Measurements from ENCODE around the gene SPRYD3. TPM values are rescaled to one million over a fixed set of nuclear protein-coding genes. Genes with fewer than 3 reads are reported as not detected.

Gene SPRYD3
- total RNA-seq, 4 donors from 2014 or later: 27.8 to 38.7 (median 34.8) TPM

- Histone ChIP-seq H3K9me3 (no peaks in the 10 kb centered on the region), H3K4me1 (peaks cover 5 to 29% (median 13%) of the 10 kb centered on the region in 4 donors), H3K4me3 (peak within 1 kb of the TSS in 2 of 4 donors; percentile 7 to 10), H3K36me3 (no peaks in the 10 kb centered on the region), H3K27me3 (no peaks in the 10 kb centered on the region), H3K27ac (peak within 1 kb of the TSS; percentile 55 to 84 (median 76))
- peak; percentile 65 to 80 (median 72) for DNase-seq
- TF ChIP-seq CTCF (IDR thresholded peaks at IDR 0.05): peak in 2 of 6 experiments; percentile 2 to 10
- no peak for TF ChIP-seq POLR2A (IDR thresholded peaks at IDR 0.05)
Measured at GRCh38 chr12:53102883-53103807, 24.0 kb upstream of the SPRYD3 start, which contains the start of gene SOAT2. Gene SOAT2, plus strand, starts transcription at chr12:53103486. Its CDS starts 92 bp downstream, at chr12:53103578.

- Histone ChIP-seq H3K36me3 (no peaks in the 10 kb centered on the region), H3K4me3 (no peak overlapping the region), H3K27ac (peak overlapping the region; percentile 55 to 84 (median 76)), H3K4me1 (peaks cover 5 to 39% (median 15%) of the 10 kb centered on the region in 4 donors), H3K9me3 (no peaks in the 10 kb centered on the region), H3K27me3 (no peaks in the 10 kb centered on the region)
- no peak for DNase-seq
- TF ChIP-seq POLR2A (IDR thresholded peaks at IDR 0.05) (no peak), CTCF (IDR thresholded peaks at IDR 0.05) (no peak)
Measured at GRCh38 chr12:53101931-53102781, 23.0 kb upstream of the SPRYD3 start.

GRCh38 chr12:53101266-53101665 is 22.1 kb upstream of the SPRYD3 start:
- no peaks in the 10 kb centered on the region for H3K27me3 ChIP-seq
- no peak overlapping the region for H3K27ac ChIP-seq
- H3K4me3 ChIP-seq: no peak overlapping the region
- TF ChIP-seq CTCF (IDR thresholded peaks at IDR 0.05): no peak
- no peak for TF ChIP-seq POLR2A (IDR thresholded peaks at IDR 0.05)
- DNase-seq: no peak
- H3K36me3 ChIP-seq: no peaks in the 10 kb centered on the region
- no peaks in the 10 kb centered on the region for H3K9me3 ChIP-seq
- H3K4me1 ChIP-seq: peaks cover 5 to 46% (median 15%) of the 10 kb centered on the region in 4 donors

- DNase-seq: no peak
- H3K4me3 ChIP-seq: no peak overlapping the region
- H3K4me1 ChIP-seq: peaks cover 5 to 46% (median 15%) of the 10 kb centered on the region in 4 donors
- no peaks in the 10 kb centered on the region for H3K36me3 ChIP-seq
- no peak overlapping the region for H3K27ac ChIP-seq
- no peaks in the 10 kb centered on the region for H3K27me3 ChIP-seq
- no peaks in the 10 kb centered on the region for H3K9me3 ChIP-seq
- TF ChIP-seq CTCF (IDR thresholded peaks at IDR 0.05) (no peak), POLR2A (IDR thresholded peaks at IDR 0.05) (no peak)
Measured at GRCh38 chr12:53100466-53101151, 21.4 kb upstream of the SPRYD3 start.

All from Peyer's patch (tissue), 4 donors.